ENCODE results near the gene ZNHIT1.

ZNHIT1 gene

DNA sequence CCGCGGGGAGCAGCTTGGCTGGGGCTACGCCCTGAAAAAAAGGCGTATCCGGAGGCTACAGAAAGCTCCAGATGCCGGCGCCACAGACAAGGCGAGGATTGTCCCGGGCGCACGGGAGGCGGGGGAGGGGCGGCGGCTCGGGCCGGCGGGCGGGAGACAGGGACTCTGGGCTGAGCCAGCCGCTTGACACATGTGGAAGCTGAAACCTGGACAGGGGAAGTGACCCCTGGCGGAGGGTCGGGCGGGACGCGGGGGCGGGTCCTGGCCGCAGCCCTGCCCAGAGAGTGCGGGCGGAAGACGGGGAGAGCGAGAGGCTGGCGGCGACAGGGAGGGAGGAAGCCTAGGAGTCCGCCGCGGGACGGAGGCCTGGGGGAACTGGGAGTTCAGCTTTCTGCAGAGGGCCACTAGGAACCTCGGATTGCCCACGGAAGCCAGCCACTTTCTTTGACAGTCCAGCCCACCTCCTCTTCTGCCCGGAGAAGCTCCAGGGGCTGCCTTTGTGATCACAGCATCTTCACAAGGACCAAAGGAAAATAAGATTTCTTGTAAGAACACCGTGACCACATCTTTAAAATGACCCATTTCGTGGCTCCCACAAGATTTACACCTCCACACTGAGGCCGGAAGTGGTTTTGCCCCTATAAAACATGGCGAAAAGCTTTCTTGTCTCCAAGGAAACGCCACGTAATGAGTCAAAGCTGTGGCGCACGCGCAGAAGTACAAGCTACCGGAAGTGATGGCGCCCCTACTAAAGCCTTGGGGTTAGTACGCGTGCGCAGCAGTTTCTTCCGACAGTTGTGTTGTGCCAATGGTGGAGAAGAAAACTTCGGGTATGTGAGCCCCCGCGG, at the start of gene ZNHIT1, which contains the start of gene PLOD3:
Gene ZNHIT1, plus strand, starts transcription at position 778 of the 848 bp plus-strand sequence. Its CDS starts 31 bp downstream, at position 809.
Gene PLOD3, minus strand, starts transcription at position 194 of the 848 bp plus-strand sequence. CDS start 307 bp downstream, outside the sequence.
- peak; percentile 95 for DNase-seq

DNA sequence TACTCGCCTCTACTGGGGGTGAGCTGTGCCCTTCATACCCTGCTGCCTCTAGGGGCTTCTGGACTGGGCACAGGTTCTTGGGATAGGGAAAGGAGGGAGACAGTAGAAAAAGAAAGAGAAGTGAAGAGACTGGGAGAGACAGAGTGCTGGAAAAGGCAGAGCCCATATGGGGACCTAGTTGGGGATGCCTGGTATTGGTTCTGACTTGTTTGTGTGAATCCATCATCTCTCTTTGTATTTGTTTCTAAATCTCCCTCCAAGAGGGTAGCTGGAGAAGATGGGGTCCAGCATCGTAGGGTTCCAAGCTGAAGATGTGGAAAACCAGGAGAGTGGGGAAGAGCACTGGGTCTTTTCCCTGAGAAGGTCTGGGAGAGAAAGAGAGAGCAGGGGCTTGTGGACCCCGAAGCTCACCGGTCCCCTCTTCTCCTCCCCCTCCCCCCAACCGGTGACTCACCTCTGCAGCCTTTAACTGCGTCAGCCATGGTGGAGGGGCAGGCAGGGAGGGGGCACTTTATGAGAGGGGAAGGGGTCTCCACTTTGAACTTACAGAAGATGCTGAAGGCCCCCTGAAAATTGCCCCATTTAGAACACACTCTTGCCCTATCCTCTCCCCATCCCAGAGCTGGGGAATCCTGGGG, 49.4 kb upstream of the ZNHIT1 start:
- DNase-seq, result peak; percentile 60

DNA sequence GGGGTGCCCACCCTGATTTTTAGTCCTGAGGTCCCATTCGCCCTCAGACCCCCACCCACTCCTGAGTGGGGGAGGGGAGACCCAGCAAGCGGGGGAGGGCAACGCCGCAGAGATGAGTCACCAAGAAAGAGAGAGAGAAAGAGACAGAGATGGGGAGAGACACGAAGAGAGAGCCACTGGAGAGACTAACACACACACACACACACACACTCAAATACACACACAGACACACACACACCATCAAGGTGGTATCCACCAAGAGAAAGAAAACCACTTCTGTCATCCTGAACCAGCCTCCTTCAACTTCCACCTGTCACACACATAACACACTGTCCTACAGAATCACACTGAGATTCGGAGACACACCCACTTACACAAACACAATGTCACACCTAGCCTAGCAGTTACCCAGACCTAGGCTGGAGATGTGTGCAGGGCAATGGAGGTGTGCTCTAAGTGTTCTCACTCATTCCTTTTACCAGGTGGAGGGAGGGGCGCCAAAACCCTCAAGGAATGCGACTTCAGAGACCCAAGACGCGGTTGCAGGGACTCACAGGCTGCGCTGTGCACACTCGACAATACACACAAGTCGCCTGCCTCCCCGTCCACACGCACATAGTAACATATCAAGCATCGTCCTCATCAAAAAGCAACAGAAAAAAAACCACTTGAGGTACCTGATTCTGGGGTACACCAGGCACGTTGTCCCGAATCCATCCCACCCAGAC, 48.7 kb upstream of the ZNHIT1 start:
- no peak for DNase-seq

DNA sequence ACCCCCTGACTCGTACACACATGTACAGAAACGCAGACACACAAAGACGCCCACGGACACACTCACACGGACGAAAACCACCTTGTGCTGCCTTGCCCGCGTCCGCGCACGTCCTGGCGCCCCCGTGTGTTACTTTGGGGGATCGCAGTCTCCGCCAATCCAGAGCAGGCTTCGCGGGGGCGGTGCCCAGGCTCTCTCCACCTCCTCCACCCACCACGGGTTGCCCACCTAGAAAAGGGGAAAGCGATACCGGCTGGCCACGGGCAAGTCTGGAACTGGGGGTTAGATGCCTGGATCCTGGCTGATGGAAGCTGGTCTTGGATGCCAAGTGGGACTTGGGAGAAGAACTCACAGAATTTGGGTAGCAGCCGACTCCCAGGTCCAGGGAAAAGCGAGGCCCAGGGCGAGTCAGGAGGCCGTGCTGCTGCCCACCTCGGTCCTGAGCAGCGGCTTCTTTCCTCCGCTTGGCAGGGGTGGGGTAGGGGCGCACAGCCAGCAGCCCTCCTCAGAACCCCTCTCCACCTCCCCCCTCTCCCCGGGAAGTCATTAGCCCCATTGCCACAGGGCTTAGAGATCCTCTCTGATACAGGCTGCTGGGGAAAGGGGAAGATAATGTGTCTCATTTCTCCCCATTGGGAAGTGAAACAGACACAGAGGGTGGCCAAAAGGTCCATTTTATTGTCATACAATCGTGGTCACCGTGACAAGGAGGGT, 48.0 kb upstream of the ZNHIT1 start:
- peak; percentile 93 for DNase-seq

DNA sequence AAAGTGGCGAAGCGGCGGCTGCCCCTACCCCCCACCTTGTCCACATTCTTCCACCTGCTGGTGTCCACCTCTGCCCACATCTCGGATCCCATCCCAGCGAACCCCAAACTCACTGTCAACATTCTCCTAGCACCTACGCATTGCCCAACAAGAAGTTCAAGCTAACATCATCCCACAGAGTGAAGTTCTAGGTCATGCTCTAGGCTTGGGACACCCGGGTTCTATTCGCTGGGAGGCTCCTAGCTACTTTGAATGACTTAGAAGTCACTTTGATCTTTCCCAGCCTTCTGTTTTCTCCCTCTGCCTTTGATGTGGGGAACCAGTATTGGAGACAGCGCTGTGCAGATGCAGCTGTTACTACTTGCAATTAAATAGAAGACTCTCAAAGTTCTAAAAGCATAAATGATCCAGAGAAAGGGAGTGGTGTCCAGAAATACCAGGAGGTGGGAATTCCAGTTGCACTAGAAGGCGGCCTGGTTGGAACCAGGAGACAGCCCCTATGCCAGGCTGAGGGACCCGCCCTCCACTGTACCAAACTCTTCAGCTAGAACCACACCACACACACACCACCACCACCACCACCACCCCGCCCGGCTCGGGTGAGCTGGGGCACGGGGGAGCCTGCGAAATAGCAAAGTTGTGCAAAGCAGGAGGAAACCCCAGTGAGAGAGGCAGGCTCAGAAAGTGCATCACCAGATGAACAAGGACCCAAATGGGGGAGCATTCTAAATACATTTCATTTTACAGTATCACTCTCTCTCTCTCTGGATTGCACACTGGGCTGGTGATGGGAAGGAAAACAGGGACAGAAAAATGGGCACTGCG, 47.1 kb upstream of the ZNHIT1 start:
- DNase-seq, result no peak

DNA sequence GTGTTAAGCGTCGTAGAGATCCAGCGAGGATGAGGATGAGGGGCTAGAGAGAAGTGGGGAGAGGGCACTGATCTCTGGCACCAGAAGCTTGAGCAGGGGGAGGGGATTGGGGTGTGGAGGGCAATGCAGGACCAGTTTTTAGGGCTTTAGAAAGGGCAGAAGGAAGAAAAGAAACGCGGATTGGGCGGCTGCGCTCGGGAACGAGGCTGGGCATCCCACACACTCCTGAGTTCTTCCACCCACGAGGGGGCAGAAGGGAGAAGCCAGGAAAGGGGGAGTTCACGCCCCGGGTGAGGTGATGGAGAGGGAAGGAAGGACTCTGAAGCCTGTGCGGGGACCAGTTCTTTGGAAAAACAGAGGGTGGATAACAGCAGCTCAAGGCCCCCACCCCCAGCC, 46.5 kb upstream of the ZNHIT1 start:
- DNase-seq, result no peak

DNA sequence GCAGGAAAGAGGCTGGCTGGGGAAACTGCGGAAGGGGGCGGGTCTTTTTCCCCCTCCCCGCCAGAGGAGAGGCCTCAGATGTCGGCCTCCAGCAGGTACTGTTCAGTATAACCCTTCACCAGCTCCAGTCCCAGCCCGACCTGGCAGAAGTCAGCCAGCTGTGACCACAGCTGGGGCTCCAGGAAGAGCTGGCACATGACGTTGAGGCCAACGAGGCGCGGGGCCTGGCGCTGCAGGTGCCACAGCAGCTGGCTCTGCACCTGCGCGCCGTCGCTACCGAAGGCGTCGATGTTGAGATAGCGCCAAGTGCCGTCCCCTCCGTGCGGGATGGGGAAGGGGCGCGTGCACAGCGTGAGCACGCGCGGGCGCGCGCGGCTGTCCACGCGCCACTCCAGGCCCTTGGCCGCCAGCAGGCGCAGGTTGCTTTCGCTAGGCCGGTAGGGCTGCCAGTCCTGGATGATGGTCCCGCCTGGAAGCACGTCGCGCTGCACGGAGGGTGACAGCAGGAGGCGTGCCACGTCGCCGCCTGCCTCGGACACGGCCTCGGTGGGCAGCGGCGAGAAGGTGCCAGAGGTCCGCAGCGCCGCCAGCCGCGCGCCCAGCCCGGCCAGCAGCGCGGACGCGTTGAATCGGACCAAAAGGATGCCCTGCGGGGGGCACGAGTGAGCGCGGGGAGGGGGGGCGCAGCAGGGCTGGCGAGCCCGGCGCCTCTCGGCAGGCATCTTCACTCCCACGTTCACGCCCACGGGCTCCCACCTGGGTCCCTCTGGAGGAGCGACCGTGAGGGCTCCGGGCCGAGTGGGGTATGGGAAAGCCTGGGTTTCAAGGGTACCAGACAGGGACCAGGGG, 45.7 kb upstream of the ZNHIT1 start:
- DNase-seq, result no peak

DNA sequence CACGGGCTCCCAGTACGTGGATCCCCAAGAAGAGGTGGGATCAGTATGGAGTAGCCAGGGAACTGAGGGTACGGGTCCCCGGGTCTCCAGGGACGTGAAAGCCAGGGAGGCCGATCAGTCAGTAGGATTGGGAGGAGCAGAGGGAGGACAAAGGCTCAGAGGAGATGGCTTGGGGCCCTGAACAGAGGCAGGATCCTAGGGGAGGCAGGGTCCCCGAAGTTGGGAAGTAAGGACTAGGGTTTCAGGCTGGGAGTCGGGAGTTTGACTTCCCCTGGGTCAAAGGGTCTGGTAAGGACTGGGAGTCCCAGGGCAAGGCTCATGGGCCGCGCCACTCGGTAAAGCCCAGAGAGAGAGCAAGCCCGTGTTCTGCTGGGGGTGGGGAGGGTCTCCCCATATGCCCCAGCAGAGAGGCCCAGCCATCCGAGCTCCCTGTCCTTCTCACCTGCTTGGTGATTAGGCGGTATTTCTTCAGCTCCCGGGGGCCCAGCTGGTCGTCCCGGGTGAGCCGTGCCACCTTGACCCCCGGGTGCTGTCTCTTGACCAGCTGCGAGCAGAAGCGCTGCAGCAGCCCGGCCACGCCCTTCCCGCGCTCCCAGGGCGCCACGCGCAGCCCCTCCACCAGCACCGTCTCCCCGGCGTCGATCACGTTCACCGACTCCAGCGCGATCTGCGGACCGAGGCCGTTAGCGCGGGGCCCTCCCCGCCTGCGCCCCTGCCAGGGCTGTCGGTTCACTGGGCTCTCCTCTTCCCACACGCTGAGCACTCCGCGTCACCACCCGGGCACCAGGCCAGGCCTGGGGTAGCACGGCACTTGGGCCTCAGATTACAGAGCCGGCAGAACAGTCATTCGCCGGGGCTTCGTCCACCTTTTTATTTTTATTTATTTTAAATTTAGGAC, 44.9 kb upstream of the ZNHIT1 start:
- peak; percentile 63 for DNase-seq

DNA sequence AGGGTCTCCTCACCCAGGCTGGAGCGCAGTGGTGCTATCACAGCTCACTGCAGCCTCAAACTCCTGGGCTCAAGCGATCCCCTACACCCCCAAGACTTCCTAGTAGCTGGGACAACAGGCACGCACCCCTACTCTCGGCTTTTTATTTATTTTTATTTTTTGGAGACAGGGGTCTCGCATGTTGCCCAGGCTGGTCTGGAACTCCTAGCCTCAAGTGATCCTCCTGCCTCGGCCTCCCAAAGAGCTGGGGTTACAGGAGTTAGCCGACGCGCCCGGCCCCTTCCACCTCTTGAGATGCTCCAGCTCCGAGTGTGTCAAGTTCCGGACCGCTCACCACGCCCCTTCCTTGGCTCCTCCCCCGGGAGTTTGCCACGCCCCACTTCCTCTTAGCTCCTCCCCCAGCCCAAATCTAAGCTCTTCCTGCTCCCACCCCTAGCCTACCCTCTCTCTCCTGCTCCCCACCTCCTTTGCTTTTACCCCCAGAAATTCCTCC, 44.2 kb upstream of the ZNHIT1 start:
- peak; percentile 86 for DNase-seq

DNA sequence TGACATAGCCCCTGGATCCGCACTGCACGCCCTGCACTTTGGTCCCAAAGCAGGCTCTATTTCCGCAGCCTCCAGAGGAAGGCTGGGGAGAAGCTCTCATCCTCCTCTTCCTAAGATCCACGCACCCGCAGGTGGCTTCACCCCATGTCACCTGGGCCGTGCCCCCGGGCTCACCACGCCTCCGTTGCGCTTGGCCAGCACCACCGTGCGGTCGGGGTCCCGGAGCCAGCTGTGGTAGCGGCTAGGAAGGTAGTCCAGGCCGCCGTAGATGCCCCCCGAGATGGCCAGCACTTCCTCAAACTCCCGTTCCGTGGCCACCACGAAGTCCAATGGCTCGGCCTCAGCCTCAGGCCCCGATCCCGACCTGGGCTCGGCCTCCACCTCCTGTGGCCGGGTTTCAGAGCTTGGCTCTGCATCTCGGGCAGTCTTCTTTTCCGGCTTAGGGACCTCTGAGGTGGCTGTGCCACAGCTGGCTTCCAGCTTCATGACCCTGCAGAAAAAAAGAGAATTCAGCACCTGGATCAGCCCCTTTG, 43.6 kb upstream of the ZNHIT1 start:
- no peak for DNase-seq

DNA sequence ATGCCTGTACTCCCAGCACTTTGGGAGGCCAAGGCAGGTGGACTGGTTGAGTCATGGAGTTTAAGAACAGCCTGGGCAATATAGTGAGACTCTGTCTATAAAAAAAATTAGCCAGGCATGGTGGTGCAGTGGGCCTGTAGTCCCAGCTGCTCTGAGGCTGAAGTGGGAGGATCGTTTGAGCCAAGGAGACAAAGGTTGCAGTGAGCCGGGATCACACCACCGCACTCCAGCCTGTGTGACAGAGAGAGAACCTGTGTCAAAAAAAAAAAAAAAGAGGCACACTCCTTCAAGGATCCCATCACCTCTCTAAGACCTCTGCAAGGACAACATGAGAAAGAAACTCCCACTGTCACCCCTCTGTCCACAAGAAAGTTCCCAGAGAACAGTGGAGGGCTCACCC, 42.3 kb upstream of the ZNHIT1 start:
- DNase-seq, result no peak

DNA sequence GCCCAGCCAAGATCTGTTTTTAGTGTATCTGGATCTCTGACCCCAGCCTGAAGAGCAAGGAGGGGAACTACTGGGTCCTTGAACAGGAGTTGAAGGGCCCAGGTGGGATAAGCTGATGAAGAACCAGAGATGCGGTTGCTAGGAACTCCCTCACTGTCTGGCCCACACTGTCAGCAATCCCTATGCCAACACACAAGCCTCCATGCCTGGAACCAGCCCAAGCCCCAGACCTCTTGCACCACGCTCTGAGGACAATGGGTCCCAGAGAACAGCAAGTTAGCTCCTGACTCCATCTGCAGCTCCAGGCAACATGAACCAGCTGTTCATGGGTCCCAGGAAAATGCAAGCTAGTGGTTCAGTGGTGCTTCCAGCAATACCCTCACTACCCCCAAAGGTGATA, 40.3 kb upstream of the ZNHIT1 start:
- no peak for DNase-seq

DNA sequence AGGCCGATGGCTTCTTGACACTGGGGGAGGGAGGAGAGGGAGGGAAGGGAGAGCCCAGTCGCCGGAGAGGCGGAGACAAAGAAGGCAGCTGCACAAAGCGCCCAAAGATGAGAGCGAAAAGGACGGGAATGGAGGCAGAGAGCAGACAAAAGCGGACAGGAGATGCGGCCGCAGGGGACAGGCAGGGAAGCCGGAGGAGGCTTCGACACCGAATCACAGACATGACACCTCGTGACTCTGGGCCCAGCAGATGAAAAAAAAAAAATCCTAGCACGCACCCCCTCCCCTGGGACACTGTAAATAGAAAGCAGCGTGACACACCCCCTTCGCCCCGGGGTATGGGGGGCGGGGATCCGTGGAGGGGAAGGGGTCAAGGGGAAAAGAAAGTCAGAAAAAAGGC, 38.8 kb upstream of the ZNHIT1 start:
- no peak for DNase-seq

DNA sequence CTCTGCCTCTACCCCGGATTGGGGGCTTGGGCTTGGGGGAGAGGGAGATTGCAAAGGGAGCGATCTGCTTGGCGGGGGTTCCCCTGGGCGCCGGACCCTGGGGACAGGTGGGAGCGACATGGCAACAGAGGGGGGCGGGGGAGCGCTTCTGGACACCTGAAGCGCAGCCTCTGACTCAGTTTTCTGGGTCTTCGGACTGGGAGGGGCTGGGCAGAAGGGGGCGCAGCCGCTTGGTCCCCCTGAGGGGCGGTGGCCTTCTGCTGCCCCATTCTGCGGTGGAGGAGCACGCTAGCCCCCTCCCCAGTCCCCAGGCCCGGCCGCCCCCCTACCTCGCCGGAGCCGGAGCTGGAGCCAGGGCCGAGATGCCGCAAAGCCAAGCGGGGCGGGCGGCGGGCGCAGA, 38.3 kb upstream of the ZNHIT1 start:
- DNase-seq, result no peak

DNA sequence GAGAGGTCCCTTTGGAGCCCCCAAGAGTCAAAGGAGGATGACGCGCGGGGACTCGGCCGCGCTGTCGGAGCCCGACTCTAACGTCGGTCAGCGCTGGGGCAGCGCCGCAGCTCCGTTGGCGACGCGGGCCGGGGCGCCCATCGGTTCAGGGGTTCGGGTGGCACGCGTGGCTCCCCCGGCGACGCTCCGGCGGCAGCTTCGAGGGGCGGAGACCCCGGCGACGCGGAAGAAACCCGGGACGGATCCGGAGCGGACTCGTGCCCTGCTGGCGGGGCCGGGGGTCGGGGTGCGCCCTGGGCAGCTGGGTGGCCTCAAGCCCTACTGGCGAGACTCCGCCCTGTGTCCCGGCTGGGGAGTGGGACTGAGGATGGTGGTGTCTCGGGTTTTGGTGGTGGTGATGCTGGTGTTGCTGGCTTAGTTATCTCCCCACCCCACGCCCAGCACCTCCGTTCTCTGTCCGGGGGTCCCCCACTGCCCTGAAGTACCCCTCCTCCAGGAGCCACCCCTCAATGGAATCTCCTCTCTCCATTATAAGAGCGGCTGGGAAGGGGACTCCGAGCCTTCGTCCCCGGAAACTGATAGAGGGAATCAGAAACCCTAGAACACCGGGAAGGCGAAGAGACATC, 37.7 kb upstream of the ZNHIT1 start, which contains the start of gene NAT16:
Gene NAT16, minus strand, starts transcription at position 164 of the 626 bp plus-strand sequence. CDS start 5,486 bp downstream, outside the sequence.
- no peak for DNase-seq

DNA sequence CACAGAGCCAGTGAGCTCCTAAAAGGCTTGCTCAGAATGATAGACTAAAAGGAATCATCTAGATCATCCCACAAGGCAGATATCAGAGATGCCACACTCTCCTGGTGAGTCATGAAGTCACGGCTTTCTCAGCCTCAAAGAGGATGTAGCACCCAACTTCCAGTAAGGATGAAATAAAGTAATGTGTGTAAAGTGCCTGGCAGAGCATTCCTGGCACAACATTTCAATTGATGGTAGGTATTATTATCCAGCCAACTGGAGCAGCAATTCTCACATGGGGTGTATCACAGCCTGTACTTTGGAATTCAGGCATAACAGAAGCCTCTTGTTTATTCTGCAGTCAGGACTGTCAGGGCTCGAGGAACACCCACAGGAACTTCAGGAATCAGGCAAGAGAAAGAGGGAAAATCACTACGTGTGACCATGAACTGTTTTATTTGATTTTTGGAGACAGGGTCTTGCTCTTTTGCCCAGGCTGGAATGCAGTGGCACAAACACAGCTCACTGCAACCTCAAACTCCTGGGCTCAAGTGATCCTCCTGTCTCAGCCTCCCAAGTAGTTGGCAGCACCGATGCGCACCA, 32.6 kb upstream of the ZNHIT1 start:
- DNase-seq, result no peak

DNA sequence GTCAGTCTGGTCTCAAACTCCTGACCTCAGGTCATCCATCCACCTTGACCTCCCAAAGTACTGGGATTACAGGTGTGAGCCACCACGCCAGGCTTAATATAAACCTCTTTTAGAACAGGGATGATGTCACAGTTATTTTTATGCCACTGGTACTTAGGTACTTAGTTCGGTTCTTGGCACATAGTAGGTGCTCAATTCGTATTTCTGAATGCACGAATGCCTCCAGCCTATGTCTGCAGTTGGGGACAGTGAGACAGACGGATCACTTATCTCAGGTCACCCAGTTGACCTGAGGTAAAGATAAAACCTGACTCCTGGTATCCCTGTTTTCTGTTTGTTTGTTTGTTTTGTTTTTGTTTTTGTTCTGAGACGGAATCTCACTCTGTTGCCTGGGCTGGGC, 31.8 kb upstream of the ZNHIT1 start:
- no peak for DNase-seq

DNA sequence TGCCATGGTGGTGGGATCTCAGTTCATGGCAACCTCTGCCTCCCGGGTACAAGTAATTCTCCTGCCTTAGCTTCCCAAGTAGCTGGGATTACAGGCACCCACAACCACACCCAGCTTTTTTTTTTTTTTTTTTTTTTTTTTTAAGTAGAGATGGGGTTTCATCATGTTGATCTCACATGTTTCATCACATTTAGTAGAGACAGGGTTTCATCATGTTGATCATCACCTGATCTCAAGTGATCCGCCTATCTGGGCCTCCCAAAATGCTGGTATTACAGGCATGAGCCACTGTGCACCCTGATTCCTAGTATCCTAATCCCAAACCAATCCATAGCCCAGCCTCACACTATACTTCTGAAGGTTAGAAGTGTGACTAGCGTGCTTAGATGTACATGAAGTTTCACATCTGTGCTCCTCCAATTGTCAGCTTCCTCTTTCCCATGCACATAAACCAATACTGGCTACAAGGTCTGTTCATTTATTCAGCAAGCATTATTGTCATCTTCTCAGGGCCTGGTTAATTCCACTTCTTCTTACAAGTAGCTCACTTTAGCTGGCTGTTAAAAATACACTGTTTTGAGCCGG, 31.0 kb upstream of the ZNHIT1 start:
- DNase-seq, result no peak

Data from activated CD8-positive, alpha-beta memory T cell treated with anti-CD3 and anti-CD28 coated beads for 24 hours (primary cell).